ENCODE results near the gene DLG1.

DNA sequence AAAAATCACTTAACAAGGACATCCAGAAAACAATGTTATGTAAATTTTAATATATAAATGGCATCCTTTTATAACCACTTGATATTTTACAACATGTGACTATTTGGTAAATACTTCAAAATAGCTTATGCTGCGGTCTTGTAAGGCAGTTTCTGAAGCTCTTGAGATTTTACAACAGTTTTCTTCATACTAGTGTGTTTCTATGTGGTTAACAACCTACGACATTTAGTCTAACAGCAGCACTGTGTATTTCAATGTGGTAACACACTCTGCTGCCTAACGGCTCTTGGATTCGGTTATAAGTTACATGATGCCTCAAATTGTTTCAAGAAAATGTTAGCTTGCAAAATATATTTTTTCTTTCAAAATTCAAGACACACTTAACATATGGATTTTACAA lies 255.9 kb downstream of the DLG1 start:
- TF ChIP-seq, protein P1, sequence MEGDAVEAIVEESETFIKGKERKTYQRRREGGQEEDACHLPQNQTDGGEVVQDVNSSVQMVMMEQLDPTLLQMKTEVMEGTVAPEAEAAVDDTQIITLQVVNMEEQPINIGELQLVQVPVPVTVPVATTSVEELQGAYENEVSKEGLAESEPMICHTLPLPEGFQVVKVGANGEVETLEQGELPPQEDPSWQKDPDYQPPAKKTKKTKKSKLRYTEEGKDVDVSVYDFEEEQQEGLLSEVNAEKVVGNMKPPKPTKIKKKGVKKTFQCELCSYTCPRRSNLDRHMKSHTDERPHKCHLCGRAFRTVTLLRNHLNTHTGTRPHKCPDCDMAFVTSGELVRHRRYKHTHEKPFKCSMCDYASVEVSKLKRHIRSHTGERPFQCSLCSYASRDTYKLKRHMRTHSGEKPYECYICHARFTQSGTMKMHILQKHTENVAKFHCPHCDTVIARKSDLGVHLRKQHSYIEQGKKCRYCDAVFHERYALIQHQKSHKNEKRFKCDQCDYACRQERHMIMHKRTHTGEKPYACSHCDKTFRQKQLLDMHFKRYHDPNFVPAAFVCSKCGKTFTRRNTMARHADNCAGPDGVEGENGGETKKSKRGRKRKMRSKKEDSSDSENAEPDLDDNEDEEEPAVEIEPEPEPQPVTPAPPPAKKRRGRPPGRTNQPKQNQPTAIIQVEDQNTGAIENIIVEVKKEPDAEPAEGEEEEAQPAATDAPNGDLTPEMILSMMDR (IDR thresholded peaks at IDR 0.05; ENCODE audit: poor library complexity) = no peak
- TF ChIP-seq EZH2 (IDR thresholded peaks at IDR 0.05; ENCODE audit: borderline replicate concordance) (no peak), EZH2phosphoT487 (IDR thresholded peaks at IDR 0.05; ENCODE audit: low read depth, severe bottlenecking, unreplicated experiment) (no peak)
